Gastroesophageal sphincter (tissue), 3 donors: ENCODE data around the gene CCL27.

Experiments
- EP300 ChIP-seq: sonication (generic); formaldehyde crosslinking; IDR thresholded peaks from one replicate; pipeline ENCODE4 v1.6.1; 2017; ENCODE audit warnings: antibody characterized with exemption, mild to moderate bottlenecking
- POLR2A ChIP-seq, 2 donors: fragments of 450-650 bp; IDR thresholded peaks; one replicate each; pipeline ENCODE4 v1.6.1; 2017; ENCODE audit warnings: antibody characterized with exemption in 2 of 2, mild to moderate bottlenecking in 2 of 2, moderate library complexity in 1 of 2
- POLR2AphosphoS5 ChIP-seq: sonication (generic); formaldehyde crosslinking; IDR thresholded peaks from one replicate; pipeline ENCODE4 v1.6.1; 2017; ENCODE audit warnings: antibody characterized with exemption
- TF ChIP-seq, protein P1 (sequence below), 4 experiments: fragments of 200-600 bp in 2 of 4; fragments of 450-650 bp in 2 of 4; sonication (generic) in 1 of 4; IDR thresholded peaks; one replicate each; pipeline ENCODE4 v1.5.1; 2017 to 2019; ENCODE audit warnings: antibody characterized with exemption in 4 of 4, mild to moderate bottlenecking in 2 of 4, moderate library complexity in 2 of 4

- TF ChIP-seq, protein P1, sequence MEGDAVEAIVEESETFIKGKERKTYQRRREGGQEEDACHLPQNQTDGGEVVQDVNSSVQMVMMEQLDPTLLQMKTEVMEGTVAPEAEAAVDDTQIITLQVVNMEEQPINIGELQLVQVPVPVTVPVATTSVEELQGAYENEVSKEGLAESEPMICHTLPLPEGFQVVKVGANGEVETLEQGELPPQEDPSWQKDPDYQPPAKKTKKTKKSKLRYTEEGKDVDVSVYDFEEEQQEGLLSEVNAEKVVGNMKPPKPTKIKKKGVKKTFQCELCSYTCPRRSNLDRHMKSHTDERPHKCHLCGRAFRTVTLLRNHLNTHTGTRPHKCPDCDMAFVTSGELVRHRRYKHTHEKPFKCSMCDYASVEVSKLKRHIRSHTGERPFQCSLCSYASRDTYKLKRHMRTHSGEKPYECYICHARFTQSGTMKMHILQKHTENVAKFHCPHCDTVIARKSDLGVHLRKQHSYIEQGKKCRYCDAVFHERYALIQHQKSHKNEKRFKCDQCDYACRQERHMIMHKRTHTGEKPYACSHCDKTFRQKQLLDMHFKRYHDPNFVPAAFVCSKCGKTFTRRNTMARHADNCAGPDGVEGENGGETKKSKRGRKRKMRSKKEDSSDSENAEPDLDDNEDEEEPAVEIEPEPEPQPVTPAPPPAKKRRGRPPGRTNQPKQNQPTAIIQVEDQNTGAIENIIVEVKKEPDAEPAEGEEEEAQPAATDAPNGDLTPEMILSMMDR (IDR thresholded peaks at IDR 0.05) = no peak
- TF ChIP-seq EP300 = no peak
- no peak for TF ChIP-seq POLR2AphosphoS5
- TF ChIP-seq POLR2A (IDR thresholded peaks at IDR 0.05) = no peak
Measured at GRCh38 chr9:34630402-34631154, 31.9 kb downstream of the CCL27 start.
